GM21723 (cell line): Measurements from ENCODE around the gene STAM.
"Not testable (repeated sequence)": the region's sequence is repeated elsewhere in the genome, so short reads cannot be mapped to it uniquely, and the experiment has no call there.

Experiments used
- ATAC-seq: cut with Tn5 transposase; IDR thresholded peaks from one replicate; pipeline ENCODE4 v1.9.1; 2021; ENCODE audit warnings: mild to moderate bottlenecking, moderate library complexity; ENCODE audit not compliant: unreplicated experiment

Gene STAM

GRCh38 chr10:17643755-17644484 lies at the start of gene STAM:
TSS of gene STAM (plus strand) at chr10:17644151. CDS start at chr10:17644340, 189 bp downstream.
- ATAC-seq: peak; percentile 89

DNA sequence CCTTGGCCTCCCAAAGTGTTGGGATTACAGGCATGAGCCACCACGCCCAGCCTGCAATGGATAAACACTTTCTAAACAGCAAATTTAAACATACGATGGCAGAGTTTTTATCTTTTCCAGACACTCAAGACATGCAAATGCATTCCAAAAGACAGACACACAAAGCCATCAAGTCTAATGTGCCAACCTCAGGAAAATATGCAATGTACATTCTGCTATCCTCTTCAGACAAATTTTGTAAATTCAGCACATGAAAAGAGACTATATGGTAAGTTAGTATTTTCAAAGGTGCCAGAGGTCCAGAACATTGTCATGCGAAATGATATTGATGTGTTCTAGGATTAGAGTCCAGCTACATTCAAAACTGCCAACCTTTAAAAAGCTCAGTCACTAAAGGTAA lies 46.6 kb upstream of the STAM start:
- ATAC-seq: no peak

DNA sequence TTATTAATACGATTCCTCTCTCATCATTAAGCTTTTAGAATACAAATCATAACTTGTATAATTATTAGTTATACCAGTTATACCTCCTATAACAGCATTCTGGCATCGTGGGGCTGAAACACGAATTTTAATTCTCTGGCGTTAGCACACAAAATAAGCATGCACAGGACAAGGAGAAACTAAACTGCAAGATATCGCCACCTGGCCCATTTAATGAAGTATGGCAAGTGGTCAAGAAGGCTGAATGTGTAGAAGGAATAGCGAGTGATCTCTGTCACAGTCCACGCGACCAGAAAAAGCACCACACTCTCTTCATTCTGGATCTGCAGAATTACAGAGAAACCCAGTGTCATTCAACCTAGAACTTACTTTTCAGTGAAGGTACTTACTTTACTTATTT lies 44.9 kb upstream of the STAM start:
- ATAC-seq: no peak

DNA sequence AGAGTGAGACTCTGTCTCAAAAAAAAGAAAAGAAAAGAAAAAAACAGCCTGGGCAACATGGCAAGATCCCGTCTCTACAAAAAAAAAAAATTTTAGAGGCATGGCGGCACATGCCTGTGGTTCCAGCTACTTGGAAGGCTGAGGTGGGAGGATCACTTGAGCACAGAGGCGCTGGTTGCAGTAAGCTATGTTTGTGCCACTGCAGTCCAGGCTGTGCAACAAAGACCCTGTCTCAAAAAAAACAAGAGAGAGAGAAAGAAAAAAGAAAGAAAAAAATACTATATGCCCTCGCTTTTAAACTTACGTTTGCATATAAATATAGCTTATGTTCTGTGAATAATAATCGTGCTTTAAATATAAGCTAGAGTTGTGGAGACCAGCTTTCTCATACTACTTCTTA lies 38.0 kb upstream of the STAM start:
- ATAC-seq: no peak

- ATAC-seq: no peak
These were observed 37.4 kb upstream of the STAM start for GRCh38 chr10:17606547-17607040.

DNA sequence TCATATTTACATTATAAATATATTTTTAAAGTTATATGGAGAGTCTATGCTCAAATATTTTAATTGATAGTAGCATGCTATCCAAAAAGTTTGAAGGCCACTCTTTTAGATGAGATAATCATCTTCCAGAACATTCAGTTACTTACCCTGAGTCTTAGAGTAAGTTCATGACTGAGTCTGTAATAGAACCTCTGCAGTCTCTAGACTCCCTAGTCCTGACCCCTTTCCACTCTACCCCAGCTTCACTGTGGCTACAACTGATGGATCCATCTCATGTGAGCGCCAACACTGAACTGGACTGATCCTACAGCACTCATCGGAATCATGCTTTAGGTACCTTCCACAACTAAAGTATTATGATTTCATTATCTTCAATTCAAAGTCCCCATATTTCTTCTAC lies 36.9 kb upstream of the STAM start:
- ATAC-seq: peak; percentile 26

GRCh38 chr10:17607603-17608332 lies 36.2 kb upstream of the STAM start:
- ATAC-seq: peak; percentile 92

GRCh38 chr10:17609523-17610079 lies 34.4 kb upstream of the STAM start:
- no peak for ATAC-seq

DNA sequence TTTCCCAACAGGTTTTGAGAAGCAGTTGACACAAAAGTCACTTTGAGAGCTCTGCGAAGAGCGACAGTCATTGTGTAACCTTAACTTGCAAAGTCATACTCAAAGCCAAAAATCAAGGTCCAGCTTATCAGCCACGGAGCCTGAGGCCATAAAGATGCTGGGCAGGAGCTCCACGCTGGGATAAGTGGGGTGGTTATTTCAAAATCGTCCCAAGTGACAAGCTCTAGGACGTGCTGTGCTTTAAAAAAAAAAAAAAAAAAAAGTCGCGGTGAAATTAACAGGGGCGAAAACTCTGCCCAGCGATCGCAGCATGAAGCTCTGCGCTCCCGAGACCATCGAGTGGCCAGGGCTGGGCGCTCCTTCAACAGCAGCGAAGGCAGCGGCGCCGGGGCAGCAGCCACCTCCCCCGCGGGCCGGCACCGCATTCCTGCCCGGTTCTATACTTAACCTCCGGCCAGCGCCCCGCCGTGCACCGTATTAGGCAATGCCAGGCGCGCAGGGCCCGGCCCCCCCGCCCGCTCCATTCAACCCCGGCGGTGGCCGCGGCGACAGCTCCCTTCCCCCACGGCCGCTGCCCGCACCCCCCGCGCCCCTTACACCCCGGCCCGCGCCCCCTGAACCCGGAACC lies 27.4 kb upstream of the STAM start:
- ATAC-seq: peak; percentile 57

GRCh38 chr10:17617031-17617911 lies 26.7 kb upstream of the STAM start, which contains the start of gene HACD1:
TSS of gene HACD1 (minus strand) at chr10:17617374. CDS start at chr10:17617339, 35 bp downstream.
- peak; percentile 71 for ATAC-seq

DNA sequence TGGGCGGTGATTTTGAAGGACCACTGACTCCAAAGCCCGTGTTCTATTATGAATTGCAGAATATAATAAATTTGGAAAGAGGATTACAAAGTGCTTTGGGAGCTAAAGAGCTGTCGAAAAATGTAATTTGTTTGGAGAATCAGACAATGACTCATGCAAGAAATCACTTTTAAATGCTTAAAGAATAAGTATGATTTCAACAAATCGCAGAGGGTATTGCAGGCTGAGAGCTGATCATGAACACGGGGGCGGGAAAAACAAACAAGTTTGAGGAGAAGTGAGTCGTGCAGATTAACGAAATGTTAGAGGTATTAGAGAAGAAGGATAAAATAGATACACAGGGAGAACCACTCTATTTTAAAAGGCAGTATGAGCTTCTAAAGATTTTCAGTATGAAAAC lies 21.9 kb upstream of the STAM start:
- ATAC-seq: no peak

GRCh38 chr10:17624996-17625395 lies 19.0 kb upstream of the STAM start:
- no peak for ATAC-seq

DNA sequence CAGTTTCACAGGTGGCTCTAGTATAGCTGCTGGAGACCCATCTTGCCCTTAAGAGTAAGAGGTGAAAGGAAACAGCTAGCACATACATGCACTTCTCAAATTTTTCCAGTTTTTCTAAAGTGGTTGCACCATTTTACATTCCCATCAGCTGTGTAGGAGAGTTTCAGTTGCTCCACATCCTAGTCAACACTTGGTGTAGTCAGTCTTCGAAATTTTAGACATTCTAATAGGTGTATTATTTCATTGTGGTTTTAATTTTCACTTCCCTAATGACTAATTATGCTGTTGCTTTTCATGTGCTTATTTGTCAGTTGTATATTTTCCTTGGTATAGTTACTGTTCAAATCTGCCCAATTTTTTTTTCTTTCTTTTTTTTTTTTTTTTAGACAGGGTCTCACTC lies 17.3 kb upstream of the STAM start:
- no peak for ATAC-seq

GRCh38 chr10:17632590-17632989 lies 11.4 kb upstream of the STAM start:
- not testable (repeated sequence) for ATAC-seq

GRCh38 chr10:17633353-17633752 lies 10.6 kb upstream of the STAM start:
- no peak for ATAC-seq

DNA sequence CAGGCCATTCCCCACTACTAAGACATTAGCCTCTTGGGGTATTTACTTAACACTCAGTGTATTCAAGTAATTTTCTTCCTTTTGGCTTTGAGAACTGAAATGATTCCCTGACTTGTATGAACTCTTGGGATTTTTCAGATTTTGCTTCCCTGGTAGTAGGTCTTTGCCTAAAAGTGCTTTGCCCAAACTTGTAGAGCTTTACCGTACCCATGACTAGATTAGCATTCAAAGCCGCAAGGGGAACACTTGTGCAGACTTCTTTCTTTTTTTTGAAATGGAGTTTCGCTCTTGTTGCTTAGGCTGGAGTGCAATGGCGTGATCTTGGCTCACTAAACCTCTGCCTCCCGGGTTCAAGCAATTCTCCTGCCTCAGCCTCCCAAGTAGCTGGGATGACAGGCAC lies 6.1 kb upstream of the STAM start:
- no peak for ATAC-seq

- no peak for ATAC-seq
These were observed 3.6 kb upstream of the STAM start for GRCh38 chr10:17640331-17640816.

DNA sequence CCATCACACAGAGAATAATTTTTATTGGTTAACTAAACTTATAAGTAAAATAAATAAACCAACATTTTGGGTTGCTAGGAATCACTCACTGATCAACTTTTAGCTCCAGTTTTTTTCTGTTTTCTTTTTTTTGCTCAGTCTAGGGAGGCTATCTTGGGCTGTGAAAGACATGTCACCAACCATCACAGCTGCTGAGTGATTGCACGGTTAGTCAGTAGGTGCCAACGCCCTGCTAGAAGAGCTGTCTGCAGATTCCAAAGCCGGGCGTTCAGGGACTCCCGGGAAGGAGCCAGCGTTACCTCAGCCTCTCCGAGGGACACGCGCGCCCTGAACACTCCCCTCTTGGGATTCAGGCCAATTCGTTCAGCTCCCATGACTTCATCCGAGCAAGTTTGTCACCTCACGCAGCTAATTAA lies 604 bp upstream of the STAM start:
- peak; percentile 26 for ATAC-seq

DNA sequence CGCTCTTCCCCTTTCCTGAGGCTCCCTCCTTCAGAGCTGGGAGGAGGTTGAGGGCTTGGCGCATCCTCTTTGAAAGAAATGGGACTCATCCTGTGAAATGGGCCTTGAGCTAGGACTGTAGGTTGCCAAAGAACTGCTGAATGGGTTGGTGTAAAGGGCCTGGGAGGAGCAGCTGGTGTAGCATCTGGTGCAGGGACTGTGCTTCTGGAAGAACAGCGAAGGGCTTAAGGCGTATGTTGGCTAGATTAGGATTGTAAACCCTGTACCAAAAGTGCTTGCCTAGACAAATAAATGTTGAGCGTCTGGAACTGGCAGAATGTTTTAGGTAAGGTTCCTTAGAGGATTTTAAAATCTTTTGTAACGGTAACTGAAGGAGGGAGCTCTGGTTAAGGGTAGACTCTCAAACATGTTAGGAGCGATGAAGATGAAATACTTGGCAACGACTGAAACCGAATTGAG lies 563 bp downstream of the STAM start:
- peak; percentile 44 for ATAC-seq
